WTC11 (cell line): ENCODE results near the gene SRSF12. TPM values are rescaled to one million over a fixed set of nuclear protein-coding genes. Genes with fewer than 3 reads are reported as not detected.
A peak's percentile ranks its signal among the peaks of the same experiment; 100 is the strongest.

Experiments
- ATAC-seq: fragments of 200-7000 bp; cut with Tn5 transposase; 2 replicates; pipeline ENCODE4 v1.10.0; 2021; ENCODE audit warnings: mild to moderate bottlenecking, moderate library complexity
- CTCF ChIA-PET: fragments of 300-600 bp; sonication (Branson Sonifier 250); formaldehyde crosslinking; loops from one replicate; lab custom pipeline; 2021; ENCODE audit warnings: antibody characterized with exemption; lab: Charles Lee
- POLR2A ChIA-PET: fragments of 350-600 bp; sonication (Branson Sonifier 250); formaldehyde crosslinking; loops from one replicate; lab custom pipeline; 2021; ENCODE audit warnings: antibody characterized with exemption; lab: Charles Lee
- DNase-seq: peaks from one replicate; pipeline ENCODE4 v3.0.0; 2021; ENCODE audit warnings: low spot score
- H3K27ac Mint-ChIP-seq: 2 replicates; pipeline ENCODE4 v1.8.0; 2021; ENCODE audit warnings: mixed read lengths
- H3K27me3 Mint-ChIP-seq: 2 replicates; pipeline ENCODE4 v1.8.0; 2021; ENCODE audit warnings: low read depth, mild to moderate bottlenecking, moderate library complexity, mixed read lengths
- H3K36me3 Mint-ChIP-seq: 2 replicates; pipeline ENCODE4 v1.8.0; 2021; ENCODE audit warnings: mixed read lengths
- H3K4me1 Mint-ChIP-seq: 2 replicates; pipeline ENCODE4 v1.8.0; 2022; ENCODE audit warnings: mixed read lengths
- H3K4me3 Mint-ChIP-seq: 2 replicates; pipeline ENCODE4 v1.8.0; 2021; ENCODE audit warnings: mild to moderate bottlenecking, moderate library complexity, mixed read lengths
- H3K9me3 Mint-ChIP-seq: 2 replicates; pipeline ENCODE4 v1.8.0; 2021; ENCODE audit warnings: mixed read lengths
- CREM ChIP-seq: sonication (generic); formaldehyde crosslinking; IDR thresholded peaks from 2 replicates; pipeline ENCODE4 v1.8.1; 2022; ENCODE audit warnings: mild to moderate bottlenecking, missing genetic modification reagents, moderate library complexity
- EMX1 ChIP-seq: fragments of 250-450 bp; sonication (Bioruptor Pico); IDR thresholded peaks from 2 replicates; pipeline ENCODE4 v1.8.0; 2021; ENCODE audit warnings: mild to moderate bottlenecking
- FOXK1 ChIP-seq: sonication (generic); formaldehyde crosslinking; IDR thresholded peaks from 2 replicates; pipeline ENCODE4 v1.8.0; 2022; ENCODE audit warnings: mild to moderate bottlenecking, moderate library complexity, missing genetic modification reagents
- GABPB1 ChIP-seq: sonication (generic); formaldehyde crosslinking; IDR thresholded peaks from 2 replicates; pipeline ENCODE4 v1.8.1; 2023; ENCODE audit warnings: mild to moderate bottlenecking, missing genetic modification reagents
- GRHL2 ChIP-seq: fragments of 250-450 bp; sonication (Bioruptor Pico); IDR thresholded peaks from 2 replicates; pipeline ENCODE4 v1.8.0; 2022; ENCODE audit warnings: mild to moderate bottlenecking, moderate library complexity; ENCODE audit not compliant: insufficient replicate concordance, severe bottlenecking
- GTF2I ChIP-seq: fragments of 250-450 bp; sonication (Bioruptor Pico); conservative IDR thresholded peaks from 2 replicates; pipeline ENCODE4 v1.4.0; 2021; ENCODE audit warnings: mild to moderate bottlenecking
- NFE2L1 ChIP-seq: sonication (generic); formaldehyde crosslinking; IDR thresholded peaks from 2 replicates; pipeline ENCODE4 v1.8.1; 2023; ENCODE audit warnings: missing genetic modification reagents
- NR1H2 ChIP-seq: sonication (generic); formaldehyde crosslinking; IDR thresholded peaks from 2 replicates; pipeline ENCODE4 v1.9.0; 2021; ENCODE audit warnings: mild to moderate bottlenecking, moderate library complexity, missing genetic modification reagents
- NR2C2 ChIP-seq: sonication (generic); formaldehyde crosslinking; IDR thresholded peaks from 2 replicates; pipeline ENCODE4 v1.8.0; 2022; ENCODE audit warnings: mild to moderate bottlenecking, missing genetic modification reagents
- PRRX2 ChIP-seq: fragments of 250-450 bp; sonication (Bioruptor Pico); IDR thresholded peaks from 2 replicates; pipeline ENCODE4 v1.8.0; 2021; ENCODE audit warnings: mild to moderate bottlenecking
- SMAD3 ChIP-seq: sonication (generic); formaldehyde crosslinking; IDR thresholded peaks from 2 replicates; pipeline ENCODE4 v1.8.0; 2022; ENCODE audit warnings: missing genetic modification reagents, mild to moderate bottlenecking, borderline replicate concordance
- SP1 ChIP-seq: sonication (generic); formaldehyde crosslinking; conservative IDR thresholded peaks from 2 replicates; pipeline ENCODE4 v1.8.1; 2022; ENCODE audit warnings: missing genetic modification reagents
- TCF7 ChIP-seq: sonication (generic); formaldehyde crosslinking; IDR thresholded peaks from 2 replicates; pipeline ENCODE4 v1.8.0; 2022; ENCODE audit warnings: mild to moderate bottlenecking, low read depth, missing genetic modification reagents, moderate library complexity
- ZNF232 ChIP-seq: sonication (generic); formaldehyde crosslinking; IDR thresholded peaks from 2 replicates; pipeline ENCODE4 v1.8.0; 2022; ENCODE audit warnings: mild to moderate bottlenecking, missing genetic modification reagents
- ZNF317 ChIP-seq: sonication (generic); formaldehyde crosslinking; IDR thresholded peaks from 2 replicates; pipeline ENCODE4 v1.8.1; 2023; ENCODE audit warnings: low read depth, mild to moderate bottlenecking, moderate library complexity, missing genetic modification reagents, borderline replicate concordance
- ZNF423 ChIP-seq: fragments of 250-450 bp; sonication (Bioruptor Pico); IDR thresholded peaks from 2 replicates; pipeline ENCODE4 v2.1.2; 2022; ENCODE audit warnings: mild to moderate bottlenecking, moderate library complexity
- total RNA-seq: library from RNA; stranded (reverse); gene quantifications from 3 replicates; pipeline ENCODE4 v1.2.3, GENCODE V29; 2021
- TF ChIP-seq, protein P1 (sequence below): sonication (generic); formaldehyde crosslinking; IDR thresholded peaks from 2 replicates; pipeline ENCODE4 v1.8.1; 2023; ENCODE audit warnings: mild to moderate bottlenecking, missing genetic modification reagents
- TF ChIP-seq, protein P2 (sequence below): sonication (generic); formaldehyde crosslinking; IDR thresholded peaks from 2 replicates; pipeline ENCODE4 v1.8.1; 2022; ENCODE audit warnings: mild to moderate bottlenecking, moderate library complexity, missing genetic modification reagents
- TF ChIP-seq, protein P3 (sequence below): sonication (generic); formaldehyde crosslinking; IDR thresholded peaks from 2 replicates; pipeline ENCODE4 v1.8.1; 2022; ENCODE audit warnings: missing genetic modification reagents, borderline replicate concordance
- TF ChIP-seq, protein P4 (sequence below): sonication (generic); formaldehyde crosslinking; IDR thresholded peaks from 2 replicates; pipeline ENCODE4 v1.8.0; 2023; ENCODE audit warnings: missing genetic modification reagents
- TF ChIP-seq, protein P5 (sequence below): sonication (generic); formaldehyde crosslinking; IDR thresholded peaks from 2 replicates; pipeline ENCODE4 v1.8.1; 2023; ENCODE audit warnings: mild to moderate bottlenecking, moderate library complexity, missing genetic modification reagents
- TF ChIP-seq, protein P6 (sequence below): sonication (generic); formaldehyde crosslinking; IDR thresholded peaks from 2 replicates; pipeline ENCODE4 v1.8.0; 2022; ENCODE audit warnings: mild to moderate bottlenecking, missing genetic modification reagents

Gene SRSF12
- total RNA-seq, 1 experiment from 2014 or later = 3.8 TPM

DNA sequence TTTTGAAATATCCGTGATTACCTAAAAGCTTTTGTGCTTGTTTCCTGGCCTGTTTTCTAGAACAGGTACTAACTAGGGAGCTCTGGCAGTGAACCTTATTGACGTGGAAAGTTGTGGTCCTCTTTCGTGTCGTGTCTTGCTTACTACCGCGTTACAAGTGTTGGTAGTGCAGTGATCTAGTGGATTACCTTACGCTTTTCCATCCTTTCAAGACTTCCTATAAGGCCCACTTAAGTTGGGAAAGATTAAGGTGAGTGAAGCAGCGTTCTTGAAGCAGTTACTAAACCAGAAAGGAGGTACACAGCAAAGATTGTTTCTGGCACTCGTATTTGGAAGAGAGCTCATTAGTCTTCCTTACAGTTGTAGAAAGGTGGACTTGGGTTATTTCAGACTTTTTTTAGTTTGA lies 35.4 kb downstream of the SRSF12 start (continued):
- no peak for TF ChIP-seq TCF7 (CRISPR knock-in tag)
- no peak for TF ChIP-seq PRRX2 (CRISPR knock-in tag)
- TF ChIP-seq SMAD3 (CRISPR knock-in tag) = no peak
- no peak for TF ChIP-seq EMX1 (CRISPR knock-in tag)
- TF ChIP-seq, protein P1, sequence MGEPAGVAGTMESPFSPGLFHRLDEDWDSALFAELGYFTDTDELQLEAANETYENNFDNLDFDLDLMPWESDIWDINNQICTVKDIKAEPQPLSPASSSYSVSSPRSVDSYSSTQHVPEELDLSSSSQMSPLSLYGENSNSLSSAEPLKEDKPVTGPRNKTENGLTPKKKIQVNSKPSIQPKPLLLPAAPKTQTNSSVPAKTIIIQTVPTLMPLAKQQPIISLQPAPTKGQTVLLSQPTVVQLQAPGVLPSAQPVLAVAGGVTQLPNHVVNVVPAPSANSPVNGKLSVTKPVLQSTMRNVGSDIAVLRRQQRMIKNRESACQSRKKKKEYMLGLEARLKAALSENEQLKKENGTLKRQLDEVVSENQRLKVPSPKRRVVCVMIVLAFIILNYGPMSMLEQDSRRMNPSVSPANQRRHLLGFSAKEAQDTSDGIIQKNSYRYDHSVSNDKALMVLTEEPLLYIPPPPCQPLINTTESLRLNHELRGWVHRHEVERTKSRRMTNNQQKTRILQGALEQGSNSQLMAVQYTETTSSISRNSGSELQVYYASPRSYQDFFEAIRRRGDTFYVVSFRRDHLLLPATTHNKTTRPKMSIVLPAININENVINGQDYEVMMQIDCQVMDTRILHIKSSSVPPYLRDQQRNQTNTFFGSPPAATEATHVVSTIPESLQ (CRISPR knock-in tag) = no peak
- no peak for TF ChIP-seq ZNF232 (CRISPR knock-in tag)
- TF ChIP-seq NFE2L1 (CRISPR knock-in tag) = no peak
- no peak for TF ChIP-seq SP1 (CRISPR knock-in tag)
- TF ChIP-seq, all 79 proteins: peak for 0

DNA sequence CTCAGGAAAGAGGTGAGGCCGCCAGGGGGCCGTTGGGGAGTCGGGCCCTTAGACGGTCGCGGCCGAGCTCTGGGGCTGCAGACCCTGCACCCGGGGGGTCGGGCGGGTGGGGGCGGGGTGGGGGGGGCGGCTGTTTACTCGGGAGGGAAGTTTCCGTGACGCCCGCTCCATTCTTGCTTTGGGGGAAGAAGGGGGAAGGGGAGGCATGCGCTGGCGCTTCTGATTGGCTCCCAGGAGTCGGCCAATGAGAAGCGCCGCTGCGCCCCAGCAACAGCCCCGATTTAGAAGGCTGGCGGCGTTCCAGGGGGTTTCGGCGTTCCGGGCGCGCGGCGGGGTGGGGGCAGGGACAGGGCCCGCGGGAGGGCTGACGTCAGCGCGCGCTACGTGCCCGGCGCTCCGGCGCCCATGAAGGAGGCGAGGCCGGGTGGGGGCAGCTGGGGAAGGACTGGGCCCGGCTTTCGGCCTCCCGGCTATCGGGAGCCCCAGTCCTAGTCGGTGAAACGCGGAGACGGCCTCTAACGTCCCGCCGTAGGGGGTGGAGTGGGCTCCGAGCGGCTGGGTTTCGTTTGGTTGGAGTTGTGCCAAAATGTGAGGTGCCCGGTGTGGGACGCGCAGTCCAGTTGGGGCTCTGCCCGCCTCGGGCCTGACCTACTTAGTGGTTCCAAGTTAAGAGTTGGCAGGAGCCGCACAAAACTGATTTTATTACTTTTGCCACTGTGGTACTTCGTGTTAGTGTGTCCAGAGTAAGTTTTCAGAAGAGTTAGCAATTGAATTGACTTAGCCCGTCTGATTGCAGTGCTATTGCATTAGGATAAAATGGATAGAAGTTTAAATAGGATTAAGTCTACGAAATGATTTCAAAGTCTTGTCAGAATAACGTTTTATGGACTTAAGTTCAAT lies 36.2 kb downstream of the SRSF12 start:
- DNase-seq (peak; percentile 90), ATAC-seq (peak; percentile 44)
- H3K4me1 Mint-ChIP-seq = peaks cover 48% of the 10 kb centered on the region
- H3K9me3 Mint-ChIP-seq = no peaks in the 10 kb centered on the region
- H3K36me3 Mint-ChIP-seq = peaks cover 11% of the 10 kb centered on the region
- ChIA-PET CTCF (interaction anchor here (1.4 to 1.5 kb wide), 2 partner anchors 8 to 99 kb away, joined by 4 read pairs; no protein-coding TSS in a partner anchor), POLR2A (no interaction called here)
- H3K4me3 Mint-ChIP-seq = peak overlapping the region; percentile 83
- peaks cover 7% of the 10 kb centered on the region for H3K27me3 Mint-ChIP-seq
- peak overlapping the region; percentile 98 for H3K27ac Mint-ChIP-seq
- TF ChIP-seq FOXK1 (CRISPR knock-in tag) (peak; percentile 63; the same call in 1 of the 2 replicates), GRHL2 (CRISPR knock-in tag) (no peak), NR1H2 (CRISPR knock-in tag) (no peak), ZNF317 (CRISPR knock-in tag) (peak; percentile 25; the same call in 1 of the 2 replicates), CREM (peak; percentile 83; the same call in 1 of the 2 replicates), SP1 (CRISPR knock-in tag) (peak; percentile 68), GABPB1 (0 out of 2 replicates have a peak, but pooled peaks have one; percentile 48), NR2C2 (CRISPR knock-in tag) (0 out of 2 replicates have a peak, but pooled peaks have one; percentile 21), GTF2I (no peak), ZNF423 (peak; percentile 99), TCF7 (CRISPR knock-in tag) (no peak)
- TF ChIP-seq, protein P2, sequence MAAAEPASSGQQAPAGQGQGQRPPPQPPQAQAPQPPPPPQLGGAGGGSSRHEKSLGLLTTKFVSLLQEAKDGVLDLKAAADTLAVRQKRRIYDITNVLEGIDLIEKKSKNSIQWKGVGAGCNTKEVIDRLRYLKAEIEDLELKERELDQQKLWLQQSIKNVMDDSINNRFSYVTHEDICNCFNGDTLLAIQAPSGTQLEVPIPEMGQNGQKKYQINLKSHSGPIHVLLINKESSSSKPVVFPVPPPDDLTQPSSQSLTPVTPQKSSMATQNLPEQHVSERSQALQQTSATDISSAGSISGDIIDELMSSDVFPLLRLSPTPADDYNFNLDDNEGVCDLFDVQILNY (CRISPR knock-in tag) = peak; percentile 51; the same call in 1 of the 2 replicates
- TF ChIP-seq, protein P3, sequence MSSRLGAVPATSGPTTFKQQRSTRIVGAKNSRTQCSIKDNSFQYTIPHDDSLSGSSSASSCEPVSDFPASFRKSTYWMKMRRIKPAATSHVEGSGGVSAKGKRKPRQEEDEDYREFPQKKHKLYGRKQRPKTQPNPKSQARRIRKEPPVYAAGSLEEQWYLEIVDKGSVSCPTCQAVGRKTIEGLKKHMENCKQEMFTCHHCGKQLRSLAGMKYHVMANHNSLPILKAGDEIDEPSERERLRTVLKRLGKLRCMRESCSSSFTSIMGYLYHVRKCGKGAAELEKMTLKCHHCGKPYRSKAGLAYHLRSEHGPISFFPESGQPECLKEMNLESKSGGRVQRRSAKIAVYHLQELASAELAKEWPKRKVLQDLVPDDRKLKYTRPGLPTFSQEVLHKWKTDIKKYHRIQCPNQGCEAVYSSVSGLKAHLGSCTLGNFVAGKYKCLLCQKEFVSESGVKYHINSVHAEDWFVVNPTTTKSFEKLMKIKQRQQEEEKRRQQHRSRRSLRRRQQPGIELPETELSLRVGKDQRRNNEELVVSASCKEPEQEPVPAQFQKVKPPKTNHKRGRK (CRISPR knock-in tag) = no peak
- TF ChIP-seq, protein P4, sequence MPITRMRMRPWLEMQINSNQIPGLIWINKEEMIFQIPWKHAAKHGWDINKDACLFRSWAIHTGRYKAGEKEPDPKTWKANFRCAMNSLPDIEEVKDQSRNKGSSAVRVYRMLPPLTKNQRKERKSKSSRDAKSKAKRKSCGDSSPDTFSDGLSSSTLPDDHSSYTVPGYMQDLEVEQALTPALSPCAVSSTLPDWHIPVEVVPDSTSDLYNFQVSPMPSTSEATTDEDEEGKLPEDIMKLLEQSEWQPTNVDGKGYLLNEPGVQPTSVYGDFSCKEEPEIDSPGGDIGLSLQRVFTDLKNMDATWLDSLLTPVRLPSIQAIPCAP (CRISPR knock-in tag) = 0 out of 2 replicates have a peak, but pooled peaks have one; percentile 16
- TF ChIP-seq, protein P5, sequence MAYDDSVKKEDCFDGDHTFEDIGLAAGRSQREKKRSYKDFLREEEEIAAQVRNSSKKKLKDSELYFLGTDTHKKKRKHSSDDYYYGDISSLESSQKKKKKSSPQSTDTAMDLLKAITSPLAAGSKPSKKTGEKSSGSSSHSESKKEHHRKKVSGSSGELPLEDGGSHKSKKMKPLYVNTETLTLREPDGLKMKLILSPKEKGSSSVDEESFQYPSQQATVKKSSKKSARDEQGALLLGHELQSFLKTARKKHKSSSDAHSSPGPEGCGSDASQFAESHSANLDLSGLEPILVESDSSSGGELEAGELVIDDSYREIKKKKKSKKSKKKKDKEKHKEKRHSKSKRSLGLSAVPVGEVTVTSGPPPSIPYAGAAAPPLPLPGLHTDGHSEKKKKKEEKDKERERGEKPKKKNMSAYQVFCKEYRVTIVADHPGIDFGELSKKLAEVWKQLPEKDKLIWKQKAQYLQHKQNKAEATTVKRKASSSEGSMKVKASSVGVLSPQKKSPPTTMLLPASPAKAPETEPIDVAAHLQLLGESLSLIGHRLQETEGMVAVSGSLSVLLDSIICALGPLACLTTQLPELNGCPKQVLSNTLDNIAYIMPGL (CRISPR knock-in tag) = peak; percentile 62; the same call in 1 of the 2 replicates
- TF ChIP-seq, protein P6, sequence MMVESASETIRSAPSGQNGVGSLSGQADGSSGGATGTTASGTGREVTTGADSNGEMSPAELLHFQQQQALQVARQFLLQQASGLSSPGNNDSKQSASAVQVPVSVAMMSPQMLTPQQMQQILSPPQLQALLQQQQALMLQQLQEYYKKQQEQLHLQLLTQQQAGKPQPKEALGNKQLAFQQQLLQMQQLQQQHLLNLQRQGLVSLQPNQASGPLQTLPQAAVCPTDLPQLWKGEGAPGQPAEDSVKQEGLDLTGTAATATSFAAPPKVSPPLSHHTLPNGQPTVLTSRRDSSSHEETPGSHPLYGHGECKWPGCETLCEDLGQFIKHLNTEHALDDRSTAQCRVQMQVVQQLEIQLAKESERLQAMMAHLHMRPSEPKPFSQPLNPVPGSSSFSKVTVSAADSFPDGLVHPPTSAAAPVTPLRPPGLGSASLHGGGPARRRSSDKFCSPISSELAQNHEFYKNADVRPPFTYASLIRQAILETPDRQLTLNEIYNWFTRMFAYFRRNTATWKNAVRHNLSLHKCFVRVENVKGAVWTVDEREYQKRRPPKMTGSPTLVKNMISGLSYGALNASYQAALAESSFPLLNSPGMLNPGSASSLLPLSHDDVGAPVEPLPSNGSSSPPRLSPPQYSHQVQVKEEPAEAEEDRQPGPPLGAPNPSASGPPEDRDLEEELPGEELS = peak; percentile 62; the same call in 1 of the 2 replicates
